ENCODE results near the gene SLC6A16. TPM values are rescaled to one million over a fixed set of nuclear protein-coding genes. Genes with fewer than 3 reads are reported as not detected.
"Not testable (repeated sequence)": the region's sequence is repeated elsewhere in the genome, so short reads cannot be mapped to it uniquely, and the experiment has no call there.

SLC6A16 gene
- total and polyA plus RNA-seq, 11 donors: 0.27 to 1.3 (median 0.40) TPM

DNA sequence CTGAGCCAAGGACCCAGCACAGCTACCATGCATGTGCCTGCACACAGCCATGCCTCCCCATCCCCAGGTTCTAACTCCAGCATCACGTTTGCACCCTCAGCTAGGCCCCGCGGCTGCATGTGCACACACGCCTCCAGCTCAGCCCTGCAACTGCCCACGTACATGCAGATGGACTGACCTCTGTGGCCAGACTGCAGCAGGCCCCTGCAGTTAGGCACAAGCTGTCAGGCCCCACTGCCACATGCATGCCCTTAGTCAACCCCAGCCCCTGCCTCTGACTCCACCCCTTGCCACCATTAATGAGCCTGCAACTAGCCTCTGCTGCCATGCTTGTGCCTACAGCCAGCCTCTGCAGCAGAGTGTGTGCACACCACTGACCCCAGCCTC, 23.1 kb downstream of the SLC6A16 start:
- Histone ChIP-seq H3K4me3 (no peak overlapping the region), H3K36me3 (no peaks in the 10 kb centered on the region), H3K27ac (no peak overlapping the region), H3K4me1 (peaks cover 0 to 4% (median 0%) of the 10 kb centered on the region in 12 donors), H3K9me3 (peaks cover 0 to 9% (median 0%) of the 10 kb centered on the region in 12 donors), H3K27me3 (no peaks in the 10 kb centered on the region)
- no peak for ATAC-seq
- DNase-seq: no peak
- intact Hi-C loops (cut with DNase I): loop anchor here in 6 of 10 donors (1.0 to 10.0 kb wide), 3 partner anchors 75 to 77 kb away; no protein-coding TSS in a partner anchor
- TF ChIP-seq, protein P1, sequence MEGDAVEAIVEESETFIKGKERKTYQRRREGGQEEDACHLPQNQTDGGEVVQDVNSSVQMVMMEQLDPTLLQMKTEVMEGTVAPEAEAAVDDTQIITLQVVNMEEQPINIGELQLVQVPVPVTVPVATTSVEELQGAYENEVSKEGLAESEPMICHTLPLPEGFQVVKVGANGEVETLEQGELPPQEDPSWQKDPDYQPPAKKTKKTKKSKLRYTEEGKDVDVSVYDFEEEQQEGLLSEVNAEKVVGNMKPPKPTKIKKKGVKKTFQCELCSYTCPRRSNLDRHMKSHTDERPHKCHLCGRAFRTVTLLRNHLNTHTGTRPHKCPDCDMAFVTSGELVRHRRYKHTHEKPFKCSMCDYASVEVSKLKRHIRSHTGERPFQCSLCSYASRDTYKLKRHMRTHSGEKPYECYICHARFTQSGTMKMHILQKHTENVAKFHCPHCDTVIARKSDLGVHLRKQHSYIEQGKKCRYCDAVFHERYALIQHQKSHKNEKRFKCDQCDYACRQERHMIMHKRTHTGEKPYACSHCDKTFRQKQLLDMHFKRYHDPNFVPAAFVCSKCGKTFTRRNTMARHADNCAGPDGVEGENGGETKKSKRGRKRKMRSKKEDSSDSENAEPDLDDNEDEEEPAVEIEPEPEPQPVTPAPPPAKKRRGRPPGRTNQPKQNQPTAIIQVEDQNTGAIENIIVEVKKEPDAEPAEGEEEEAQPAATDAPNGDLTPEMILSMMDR (IDR thresholded peaks at IDR 0.05): no peak
- no peak for TF ChIP-seq POLR2A (IDR thresholded peaks at IDR 0.05)
- WGBS, 4 donors: 82 to 85% (median 84%) methylated on average over 4 to 5 of the region's 5 CpGs; no CpG with 5 or more reads in 1 of the 4 donors

DNA sequence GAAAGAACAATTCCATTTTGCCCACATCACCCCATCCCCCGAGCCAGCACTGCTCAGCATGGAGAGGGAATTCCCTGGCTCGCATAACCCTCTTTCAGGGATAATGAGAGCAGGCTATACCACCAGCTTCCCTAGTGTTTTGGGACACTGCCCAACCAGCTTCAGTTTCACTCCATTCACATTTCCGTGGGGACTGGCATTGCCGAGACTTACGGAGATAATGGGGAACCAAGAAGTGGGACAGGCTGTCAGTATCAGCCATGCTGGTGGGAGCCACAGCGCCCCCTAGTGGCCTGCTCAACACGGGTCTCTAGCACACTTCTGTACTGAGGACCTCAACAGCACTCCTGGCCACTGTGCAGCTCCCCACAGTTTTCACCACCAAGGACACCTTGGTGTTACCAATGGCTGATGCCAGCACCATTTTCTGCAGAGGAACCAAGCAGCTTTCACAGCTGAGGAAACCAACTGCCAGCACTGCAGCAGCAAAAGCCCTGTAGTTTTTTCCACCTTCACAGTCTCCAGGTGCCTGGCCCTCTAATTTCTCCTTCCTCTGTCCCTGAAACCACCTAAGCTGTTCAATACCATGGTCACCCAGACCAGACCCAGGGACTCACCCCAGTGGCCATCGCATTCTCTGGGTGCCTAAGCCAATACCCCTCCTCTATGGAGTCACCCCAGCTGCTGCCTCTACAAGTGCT, 23.7 kb downstream of the SLC6A16 start:
- H3K36me3 ChIP-seq: no peaks in the 10 kb centered on the region
- no peak for TF ChIP-seq POLR2A (IDR thresholded peaks at IDR 0.05)
- TF ChIP-seq, protein P1 (IDR thresholded peaks at IDR 0.05): peak; percentile 56 to 95 (median 80)
- no peaks in the 10 kb centered on the region for H3K27me3 ChIP-seq
- H3K4me3 ChIP-seq: peak overlapping the region in 5 of 12 donors; percentile 15 to 43 (median 35)
- no peak overlapping the region for H3K27ac ChIP-seq
- H3K4me1 ChIP-seq: peaks cover 0 to 4% (median 0%) of the 10 kb centered on the region in 12 donors
- DNase-seq (peak; percentile 58 to 89 (median 74)), ATAC-seq (peak; percentile 61 to 94 (median 90))
- WGBS, 4 donors: 24 to 27% (median 25%) methylated on average over 8 of the region's 8 CpGs
- intact Hi-C loops (cut with DNase I): loop anchor here in 6 of 10 donors (1.0 to 10.0 kb wide), 3 partner anchors 74 to 77 kb away; no protein-coding TSS in a partner anchor
- H3K9me3 ChIP-seq: peaks cover 0 to 9% (median 0%) of the 10 kb centered on the region in 12 donors

- H3K4me3 ChIP-seq; DNase-seq; H3K36me3 ChIP-seq; intact Hi-C loops (cut with DNase I); H3K4me1 ChIP-seq; H3K27me3 ChIP-seq; ATAC-seq; H3K27ac ChIP-seq; H3K9me3 ChIP-seq: not testable (repeated sequence)
- 68 to 92% (median 91%) methylated on average over 3 of the region's 3 CpGs for WGBS, 4 donors
Measured at GRCh38 chr19:49298653-49299052, 26.3 kb downstream of the SLC6A16 start.

DNA sequence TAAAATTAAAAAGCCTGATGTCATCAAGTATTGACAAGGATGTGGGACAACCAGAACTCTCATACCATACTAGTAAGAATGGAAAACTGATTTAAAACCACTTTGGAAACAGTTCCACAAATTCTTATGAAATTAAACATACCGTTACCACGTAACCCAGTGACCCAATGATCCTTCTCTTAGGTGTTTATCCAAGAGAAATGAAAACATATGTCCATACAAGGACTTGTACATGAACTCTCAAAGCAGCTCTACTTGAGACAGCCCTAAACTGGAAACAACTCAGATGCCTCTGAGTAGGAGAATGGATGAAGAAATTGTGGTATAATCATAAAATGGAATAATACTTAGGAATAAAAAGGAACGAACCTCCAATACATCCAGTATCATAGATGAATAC, 27.6 kb downstream of the SLC6A16 start:
- 91 to 93% (median 92%) methylated on average over 3 of the region's 3 CpGs for WGBS, 4 donors

More for the DNA sequence above, 27.6 kb downstream of the SLC6A16 start:
- H3K36me3 ChIP-seq: no peaks in the 10 kb centered on the region
- TF ChIP-seq, protein P1 (IDR thresholded peaks at IDR 0.05): no peak
- TF ChIP-seq POLR2A (IDR thresholded peaks at IDR 0.05): no peak
- intact Hi-C loops (cut with DNase I): no loop called here
- ATAC-seq (no peak), DNase-seq (no peak)
- H3K9me3 ChIP-seq: peaks cover 0 to 4% (median 0%) of the 10 kb centered on the region in 12 donors
- H3K4me3 ChIP-seq: no peak overlapping the region
- H3K4me1 ChIP-seq: peaks cover 0 to 4% (median 0%) of the 10 kb centered on the region in 12 donors
- no peak overlapping the region for H3K27ac ChIP-seq
- H3K27me3 ChIP-seq: no peaks in the 10 kb centered on the region

All from heart left ventricle (tissue), 16 donors.